GM12878 (cell line): ENCODE data around the gene STAMBP. TPM values are rescaled to one million over a fixed set of nuclear protein-coding genes. Genes with fewer than 3 reads are reported as not detected.

ENCODE experiments used
- ATAC-seq: fragments of 200-7000 bp; cut with Tn5 transposase; 3 replicates; pipeline ENCODE4 v1.9.1; 2020; ENCODE audit warnings: mild to moderate bottlenecking, moderate library complexity
- BruUV-seq: library from RNA; stranded (reverse); fragments of 400-500 nt; replicated peaks from 2 replicates; lab custom pipeline; 2021; lab: Mats Ljungman, UMichigan
- CTCF ChIA-PET: fragments of 300-600 bp; sonication (Branson Sonifier 250); formaldehyde crosslinking; extraction: SDS; loops from one replicate; lab custom pipeline; 2021; ENCODE audit warnings: inconsistent platforms; lab: Yijun Ruan, JAX
- POLR2A ChIA-PET: fragments of 350-600 bp; formaldehyde crosslinking; extraction: SDS; loops from one replicate; lab custom pipeline; 2021; ENCODE audit warnings: inconsistent platforms; lab: Charles Lee
- RAD21 ChIA-PET: fragments of 300-600 bp; sonication (Branson Sonifier 250); formaldehyde crosslinking; loops from one replicate; lab custom pipeline; 2023; ENCODE audit warnings: antibody characterized with exemption; ENCODE audit not compliant: unreplicated experiment; lab: Charles Lee
- SMC1A ChIA-PET: fragments of 300-600 bp; sonication (Branson Sonifier 250); formaldehyde crosslinking; loops from one replicate; lab custom pipeline; 2023; ENCODE audit not compliant: unreplicated experiment, uncharacterized antibody; lab: Charles Lee
- DNase-seq: peaks from one replicate; pipeline ENCODE4 v3.0.0-alpha.2; 2011; ENCODE audit warnings: low read depth, low spot score
- FAIRE-seq: peaks from 3 replicates; lab custom pipeline; 2011; peaks lifted over from hg19 to GRCh38; lab: Jason Lieb, UNC
- H2AFZ ChIP-seq: 2 replicates; pipeline ENCODE4 v1.6.0; 2011; ENCODE audit warnings: low read depth, low read length, control low read depth; ENCODE audit not compliant: control insufficient read depth
- H3K27ac ChIP-seq: 2 replicates; pipeline ENCODE4 v1.5.1; 2011; ENCODE audit warnings: control low read depth; ENCODE audit not compliant: control insufficient read depth, insufficient read depth
- H3K27me3 ChIP-seq, 2 experiments: replicated peaks in 1 of 2; 2 replicates each; pipeline versions ENCODE4 v1.6.0 to v1.6.1; 2011; ENCODE audit warnings: low read length in 1 of 2; ENCODE audit not compliant: control insufficient read depth in 2 of 2, insufficient read depth in 2 of 2
- H3K36me3 ChIP-seq, 2 experiments: 2 replicates each; pipeline ENCODE4 v1.5.1; 2011; ENCODE audit warnings: low read length in 1 of 2; ENCODE audit not compliant: control insufficient read depth in 2 of 2, insufficient read depth in 2 of 2
- H3K4me1 ChIP-seq: 2 replicates; pipeline ENCODE4 v1.6.1; 2011; ENCODE audit warnings: mild to moderate bottlenecking, low read length, moderate library complexity, mixed read lengths; ENCODE audit not compliant: control insufficient read depth, insufficient read depth
- H3K4me2 ChIP-seq: 2 replicates; pipeline ENCODE4 v1.6.0; 2011; ENCODE audit warnings: control low read depth; ENCODE audit not compliant: control insufficient read depth, insufficient read depth
- H3K4me3 ChIP-seq: fragments of 200-600 bp; sonication (generic); 2 replicates; pipeline ENCODE4 v1.5.1; 2016
- H3K79me2 ChIP-seq: 2 replicates; pipeline ENCODE4 v1.6.0; 2011; ENCODE audit warnings: low read length; ENCODE audit not compliant: control insufficient read depth, insufficient read depth
- H3K9ac ChIP-seq: 2 replicates; pipeline ENCODE4 v1.8.0; 2011; ENCODE audit warnings: low read length, control low read depth, mixed read lengths; ENCODE audit not compliant: control insufficient read depth, insufficient read depth
- H3K9me3 ChIP-seq: replicated peaks from 3 replicates; pipeline ENCODE4 v1.5.1; 2011; ENCODE audit warnings: mild to moderate bottlenecking, low read length; ENCODE audit not compliant: control insufficient read depth, insufficient read depth
- H4K20me1 ChIP-seq: 2 replicates; pipeline ENCODE4 v1.6.0; 2011; ENCODE audit not compliant: control insufficient read depth, insufficient read depth
- CUX1 ChIP-seq: IDR thresholded peaks from 2 replicates; pipeline ENCODE4 v1.6.1; 2012; ENCODE audit warnings: improper control_type of control experiment, low read depth, low read length; ENCODE audit not compliant: insufficient replicate concordance
- E2F4 ChIP-seq: IDR thresholded peaks from 2 replicates; pipeline ENCODE4 v1.6.1; 2012; ENCODE audit warnings: low read depth, low read length, improper control_type of control experiment
- EGR1 ChIP-seq, 2 experiments: IDR thresholded peaks; 1 replicate in 1 of 2; 2 replicates in 1 of 2; pipeline ENCODE4 v1.6.1; 2011 to 2012; ENCODE audit warnings: low read depth in 2 of 2, low read length in 2 of 2, borderline replicate concordance in 1 of 2, mild to moderate bottlenecking in 1 of 2, moderate library complexity in 1 of 2
- IRF3 ChIP-seq: fragments of 450-650 bp; IDR thresholded peaks from 2 replicates; pipeline ENCODE4 v1.6.1; 2014; ENCODE audit warnings: mild to moderate bottlenecking
- MXI1 ChIP-seq: fragments of 150-350 bp; IDR thresholded peaks from 2 replicates; pipeline ENCODE4 v1.6.1; 2011; ENCODE audit warnings: low read depth, mild to moderate bottlenecking, inconsistent platforms, low read length, improper control_type of control experiment
- RFX5 ChIP-seq: IDR thresholded peaks from 2 replicates; pipeline ENCODE4 v1.6.1; 2011; ENCODE audit warnings: low read depth, low read length, improper control_type of control experiment
- SRF ChIP-seq, 2 experiments: IDR thresholded peaks; 2 replicates each; pipeline ENCODE4 v1.6.1; 2011; ENCODE audit warnings: low read depth in 2 of 2, low read length in 2 of 2, mild to moderate bottlenecking in 1 of 2, moderate library complexity in 1 of 2
- TCF12 ChIP-seq: IDR thresholded peaks from 2 replicates; pipeline ENCODE4 v1.6.1; 2011; ENCODE audit warnings: low read depth, mild to moderate bottlenecking, low read length
- WGBS: methylation state at CpG from one replicate; pipeline ENCODE4 v1.1.6; 2016; ENCODE audit warnings: low lambda C conversion rate; ENCODE audit not compliant: insufficient replicate concordance, insufficient coverage; ENCODE audit errors: missing lambda C conversion rate; 5-methylcytosine and 5-hydroxymethylcytosine counted together
- in situ Hi-C: fragments of 300-500 bp; cut with MboI; formaldehyde crosslinking; loops from 9 replicates; pipeline ENCODE4 v1.14.3; 2018; ENCODE audit warnings: mixed read lengths
- intact Hi-C: fragments of 100-400 bp; cut with micrococcal nuclease; formaldehyde crosslinking; loops from one replicate; pipeline ENCODE4 v1.14.2; 2022; ENCODE audit not compliant: unreplicated experiment
- polyA plus RNA-seq, 11 experiments: library from polyadenylated mRNA; depleted of rRNA in 4 of 11; unstranded in 6 of 11; stranded (reverse) in 5 of 11; fragments of >200 nt; fragmentation: Nextera tagmentation in 4 of 11; fragmentation: Illumina TruSeq in 1 of 11; extraction: Ambion mirVana in 4 of 11; extraction: Trizol in 1 of 11; gene quantifications; 1 replicate in 1 of 11; 2 replicates in 10 of 11; pipeline versions ENCODE4 v1.2.1 to v1.2.3, GENCODE V29; 2011 to 2016; ENCODE audit warnings: inconsistent platforms in 2 of 11, missing spikeins in 2 of 11, low read depth in 1 of 11
- total RNA-seq, 4 experiments: library from RNA; depleted of rRNA in 3 of 4; stranded (reverse); fragments of >200 nt in 3 of 4; fragmentation: Illumina TruSeq in 1 of 4; extraction: Trizol in 1 of 4; gene quantifications; 2 replicates each; pipeline versions ENCODE4 v1.2.1 to v1.2.3, GENCODE V29; 2013 to 2021
- TF ChIP-seq, protein P1 (sequence below): IDR thresholded peaks from 2 replicates; pipeline ENCODE4 v1.6.1; 2012; ENCODE audit warnings: low read depth, low read length, improper control_type of control experiment
- TF ChIP-seq, protein P2 (sequence below): fragments of 450-650 bp; IDR thresholded peaks from 2 replicates; pipeline ENCODE4 v1.6.1; 2017; ENCODE audit warnings: mild to moderate bottlenecking, moderate library complexity

STAMBP gene
- total and polyA plus RNA-seq, 10 of the 15 experiments (the other 5 are each of a cell fraction or from before 2014, with no cell fraction given), result 38.9 to 84.1 (median 69.7) TPM

GRCh38 chr2:73838889-73839534 lies 10.3 kb downstream of the STAMBP start:
- Histone ChIP-seq H4K20me1 (no peaks in the 10 kb centered on the region), H3K79me2 (no peaks in the 10 kb centered on the region; the same call in none of the 2 replicates), H3K36me3 (peaks cover 0 to 6% of the 10 kb centered on the region in 2 experiments), H3K9ac (no peak overlapping the region), H2AFZ (no peak overlapping the region), H3K4me1 (no peaks in the 10 kb centered on the region), H3K4me2 (no peak overlapping the region), H3K9me3 (no peaks in the 10 kb centered on the region), H3K27ac (no peak overlapping the region), H3K4me3 (no peak overlapping the region), H3K27me3 (no peaks in the 10 kb centered on the region)
- ChIA-PET SMC1A (interaction anchor here (0.6 to 2.0 kb wide), 4 partner anchors 12 to 148 kb away, joined by 3 to 5 read pairs (median 5); no protein-coding TSS in a partner anchor), CTCF (interaction anchor here (0.8 to 2.7 kb wide), 7 partner anchors 9 to 157 kb away, joined by 3 to 36 read pairs (median 4); partner anchors contain the start of gene STAMBP), RAD21 (interaction anchor here (1.0 to 1.5 kb wide), 4 partner anchors 10 to 343 kb away, joined by 3 to 4 read pairs (median 4); partner anchors contain the start of gene STAMBP), POLR2A (no interaction called here)
- intact Hi-C loops (no loop called here), in situ Hi-C loops (no loop called here)
- 97% methylated on average over 2 of the region's 2 CpGs for WGBS
- no peak for DNase-seq
- no peak for ATAC-seq
- BruUV-seq, result no TSS peak
- FAIRE-seq, result no peak
- TF ChIP-seq TCF12, result no peak
- no peak for TF ChIP-seq RFX5
- TF ChIP-seq, protein P1, sequence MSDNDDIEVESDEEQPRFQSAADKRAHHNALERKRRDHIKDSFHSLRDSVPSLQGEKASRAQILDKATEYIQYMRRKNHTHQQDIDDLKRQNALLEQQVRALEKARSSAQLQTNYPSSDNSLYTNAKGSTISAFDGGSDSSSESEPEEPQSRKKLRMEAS, result no peak
- TF ChIP-seq EGR1 (IDR thresholded peaks at IDR 0.05; ENCODE audit: borderline replicate concordance in 1 of 2, low read depth in 2 of 2, low read length in 2 of 2), result no peak
- TF ChIP-seq, protein P2, sequence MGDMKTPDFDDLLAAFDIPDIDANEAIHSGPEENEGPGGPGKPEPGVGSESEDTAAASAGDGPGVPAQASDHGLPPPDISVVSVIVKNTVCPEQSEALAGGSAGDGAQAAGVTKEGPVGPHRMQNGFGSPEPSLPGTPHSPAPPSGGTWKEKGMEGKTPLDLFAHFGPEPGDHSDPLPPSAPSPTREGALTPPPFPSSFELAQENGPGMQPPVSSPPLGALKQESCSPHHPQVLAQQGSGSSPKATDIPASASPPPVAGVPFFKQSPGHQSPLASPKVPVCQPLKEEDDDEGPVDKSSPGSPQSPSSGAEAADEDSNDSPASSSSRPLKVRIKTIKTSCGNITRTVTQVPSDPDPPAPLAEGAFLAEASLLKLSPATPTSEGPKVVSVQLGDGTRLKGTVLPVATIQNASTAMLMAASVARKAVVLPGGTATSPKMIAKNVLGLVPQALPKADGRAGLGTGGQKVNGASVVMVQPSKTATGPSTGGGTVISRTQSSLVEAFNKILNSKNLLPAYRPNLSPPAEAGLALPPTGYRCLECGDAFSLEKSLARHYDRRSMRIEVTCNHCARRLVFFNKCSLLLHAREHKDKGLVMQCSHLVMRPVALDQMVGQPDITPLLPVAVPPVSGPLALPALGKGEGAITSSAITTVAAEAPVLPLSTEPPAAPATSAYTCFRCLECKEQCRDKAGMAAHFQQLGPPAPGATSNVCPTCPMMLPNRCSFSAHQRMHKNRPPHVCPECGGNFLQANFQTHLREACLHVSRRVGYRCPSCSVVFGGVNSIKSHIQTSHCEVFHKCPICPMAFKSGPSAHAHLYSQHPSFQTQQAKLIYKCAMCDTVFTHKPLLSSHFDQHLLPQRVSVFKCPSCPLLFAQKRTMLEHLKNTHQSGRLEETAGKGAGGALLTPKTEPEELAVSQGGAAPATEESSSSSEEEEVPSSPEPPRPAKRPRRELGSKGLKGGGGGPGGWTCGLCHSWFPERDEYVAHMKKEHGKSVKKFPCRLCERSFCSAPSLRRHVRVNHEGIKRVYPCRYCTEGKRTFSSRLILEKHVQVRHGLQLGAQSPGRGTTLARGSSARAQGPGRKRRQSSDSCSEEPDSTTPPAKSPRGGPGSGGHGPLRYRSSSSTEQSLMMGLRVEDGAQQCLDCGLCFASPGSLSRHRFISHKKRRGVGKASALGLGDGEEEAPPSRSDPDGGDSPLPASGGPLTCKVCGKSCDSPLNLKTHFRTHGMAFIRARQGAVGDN, result no peak
- no peak for TF ChIP-seq IRF3
- TF ChIP-seq MXI1, result no peak
- no peak for TF ChIP-seq SRF (IDR thresholded peaks at IDR 0.05; ENCODE audit: low read depth in 2 of 2, low read length in 2 of 2)
- no peak for TF ChIP-seq E2F4
- TF ChIP-seq CUX1, result no peak
